ENCODE measurements around the gene CENPP.

DNA sequence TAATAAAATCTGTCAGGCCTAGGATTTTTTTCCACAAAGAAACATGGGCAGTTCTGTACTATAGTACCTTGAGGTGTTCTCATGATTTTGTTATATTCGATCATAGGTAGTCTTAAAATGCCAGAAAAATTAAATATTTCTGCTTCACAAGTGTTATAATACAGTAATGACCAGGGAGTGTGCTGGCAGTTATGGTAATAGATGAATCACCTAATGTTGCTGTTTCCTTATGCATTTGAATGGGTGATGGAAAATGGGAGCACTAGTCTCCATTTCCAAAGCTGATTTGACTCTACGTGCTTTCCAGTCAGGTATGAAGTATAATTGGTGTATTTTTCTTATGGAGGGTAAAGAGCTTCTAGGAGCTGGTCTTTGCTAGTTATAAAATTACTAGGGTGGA, 54.9 kb downstream of the CENPP start:
- no peak for TF ChIP-seq CTCF (IDR thresholded peaks at IDR 0.05)
- TF ChIP-seq POLR2A (IDR thresholded peaks at IDR 0.05): no peak
